ENCODE data around the gene KCNG2.

GRCh38 chr18:79862562-79862961, 64.8 kb downstream of the KCNG2 start:
- no peak for TF ChIP-seq TARDBP (IDR thresholded peaks at IDR 0.05)
- no peak for TF ChIP-seq ZNF124 (CRISPR knock-in tag; IDR thresholded peaks at IDR 0.05)
- TF ChIP-seq NFYB (IDR thresholded peaks at IDR 0.05; ENCODE audit: extremely low read depth, insufficient read length): no peak
- no peak for TF ChIP-seq MAFG (tag; conservative IDR thresholded peaks at IDR 0.05)
- no peak for TF ChIP-seq ZNF407 (IDR thresholded peaks at IDR 0.05; ENCODE audit: low read depth)
- TF ChIP-seq FOXK2 (conservative IDR thresholded peaks at IDR 0.05 in 1 of 2, IDR thresholded peaks at IDR 0.05 in 1 of 2; ENCODE audit: low read depth in 2 of 2): no peak
- TF ChIP-seq ZNF24 (IDR thresholded peaks at IDR 0.05): no peak
- no peak for TF ChIP-seq HNRNPK (IDR thresholded peaks at IDR 0.05; ENCODE audit: low read depth, low read length, poor library complexity, severe bottlenecking)
- TF ChIP-seq POLR2AphosphoS5 (IDR thresholded peaks at IDR 0.05; ENCODE audit: control insufficient read depth, insufficient read depth, low read depth, low read length): no peak
- TF ChIP-seq RUNX1 (IDR thresholded peaks at IDR 0.05; ENCODE audit: low read depth): no peak
- no peak for TF ChIP-seq CTCF (IDR thresholded peaks at IDR 0.05 in 2 of 3, conservative IDR thresholded peaks at IDR 0.05 in 1 of 3; ENCODE audit: insufficient read depth in 2 of 3, low read depth in 1 of 3, low read length in 3 of 3)
- TF ChIP-seq EZH2 (IDR thresholded peaks at IDR 0.05; ENCODE audit: borderline replicate concordance, low read depth, low read length): no peak
- TF ChIP-seq ZBTB7A (IDR thresholded peaks at IDR 0.05; ENCODE audit: borderline replicate concordance, control insufficient read depth, low read depth, low read length): no peak
- TF ChIP-seq, protein P1, sequence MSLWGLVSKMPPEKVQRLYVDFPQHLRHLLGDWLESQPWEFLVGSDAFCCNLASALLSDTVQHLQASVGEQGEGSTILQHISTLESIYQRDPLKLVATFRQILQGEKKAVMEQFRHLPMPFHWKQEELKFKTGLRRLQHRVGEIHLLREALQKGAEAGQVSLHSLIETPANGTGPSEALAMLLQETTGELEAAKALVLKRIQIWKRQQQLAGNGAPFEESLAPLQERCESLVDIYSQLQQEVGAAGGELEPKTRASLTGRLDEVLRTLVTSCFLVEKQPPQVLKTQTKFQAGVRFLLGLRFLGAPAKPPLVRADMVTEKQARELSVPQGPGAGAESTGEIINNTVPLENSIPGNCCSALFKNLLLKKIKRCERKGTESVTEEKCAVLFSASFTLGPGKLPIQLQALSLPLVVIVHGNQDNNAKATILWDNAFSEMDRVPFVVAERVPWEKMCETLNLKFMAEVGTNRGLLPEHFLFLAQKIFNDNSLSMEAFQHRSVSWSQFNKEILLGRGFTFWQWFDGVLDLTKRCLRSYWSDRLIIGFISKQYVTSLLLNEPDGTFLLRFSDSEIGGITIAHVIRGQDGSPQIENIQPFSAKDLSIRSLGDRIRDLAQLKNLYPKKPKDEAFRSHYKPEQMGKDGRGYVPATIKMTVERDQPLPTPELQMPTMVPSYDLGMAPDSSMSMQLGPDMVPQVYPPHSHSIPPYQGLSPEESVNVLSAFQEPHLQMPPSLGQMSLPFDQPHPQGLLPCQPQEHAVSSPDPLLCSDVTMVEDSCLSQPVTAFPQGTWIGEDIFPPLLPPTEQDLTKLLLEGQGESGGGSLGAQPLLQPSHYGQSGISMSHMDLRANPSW (CRISPR knock-in tag; IDR thresholded peaks at IDR 0.05): no peak

All from K562 (cell line).